ENCODE results near the gene GULP1. TPM values are rescaled to one million over a fixed set of nuclear protein-coding genes. Genes with fewer than 3 reads are reported as not detected.

GULP1 gene
- polyA plus RNA-seq, 3 donors = 64.1 to 70.4 (median 68.8) TPM

- no peak for DNase-seq (ENCODE audit: low read depth in 3 of 3, low spot score in 2 of 3)
These were observed 73.5 kb downstream of the GULP1 start for GRCh38 chr2:188365058-188365641.

GRCh38 chr2:188367164-188367563, 75.5 kb downstream of the GULP1 start:
- no peak for DNase-seq (ENCODE audit: low read depth in 3 of 3, low spot score in 2 of 3)

DNA sequence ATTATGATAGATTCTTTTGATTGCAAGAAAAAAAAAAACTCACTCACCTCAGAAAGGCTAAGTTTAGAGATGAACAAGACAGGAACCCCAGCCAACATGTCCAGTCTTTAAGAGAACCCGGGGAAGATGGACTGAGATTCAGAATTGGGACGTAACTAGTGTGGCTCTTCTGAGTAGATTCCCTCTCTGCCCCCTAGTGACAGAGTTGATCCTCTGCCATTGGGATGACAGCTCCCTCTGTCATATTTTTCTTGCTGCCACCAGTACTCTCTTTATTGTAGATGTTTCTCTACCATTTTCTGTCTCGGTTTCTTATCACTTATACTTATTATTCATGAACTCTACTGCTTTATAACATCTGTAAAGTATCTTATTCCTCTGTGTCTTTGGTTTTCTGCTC, 77.7 kb downstream of the GULP1 start:
- DNase-seq (ENCODE audit: low read depth in 3 of 3, low spot score in 2 of 3) = no peak

DNA sequence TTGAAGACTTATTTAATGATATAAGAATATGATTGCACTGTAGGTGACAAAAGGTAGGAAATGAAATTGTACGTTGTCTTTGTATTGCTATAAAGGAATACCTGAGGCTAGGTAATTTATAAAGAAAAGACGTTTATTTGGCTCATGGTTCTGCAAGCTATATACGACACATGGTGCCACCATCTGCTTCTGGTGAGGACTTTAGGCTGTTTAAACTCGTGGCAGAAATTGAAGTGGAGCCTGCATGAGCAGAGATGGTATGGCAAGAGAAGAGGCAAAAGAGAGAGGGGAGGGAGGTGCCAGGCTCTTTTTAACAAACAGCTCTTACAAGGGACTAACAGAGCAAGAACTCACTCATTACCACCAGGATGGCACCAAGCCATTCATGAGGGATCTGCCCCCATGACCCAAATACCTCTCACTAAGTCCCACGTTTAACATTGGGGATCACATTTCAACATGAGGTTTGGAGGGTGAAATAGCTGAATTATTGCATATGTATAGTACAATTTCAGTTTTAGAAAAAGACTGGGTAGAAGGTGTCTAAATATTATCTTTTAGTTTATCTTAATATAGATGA, 86.8 kb downstream of the GULP1 start:
- DNase-seq (ENCODE audit: low read depth in 3 of 3, low spot score in 2 of 3) = no peak

DNA sequence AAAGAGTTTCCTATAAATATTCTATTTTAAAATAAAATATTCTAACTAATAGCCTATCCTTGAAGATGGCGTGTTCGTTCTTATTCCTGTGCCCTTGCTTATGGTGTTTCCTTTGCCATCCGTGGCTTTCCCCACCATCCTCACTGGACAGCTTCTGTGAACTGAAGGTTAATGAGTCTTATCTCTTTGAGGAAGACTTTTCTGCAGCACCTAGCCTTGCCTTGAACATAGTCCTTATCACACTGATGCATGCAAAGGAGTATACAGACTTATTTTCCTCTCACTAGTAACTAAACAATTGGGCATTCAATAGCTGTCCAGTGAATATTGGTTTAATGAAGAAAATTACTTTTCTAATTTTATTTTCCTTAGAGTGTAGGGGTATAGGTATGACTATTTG, 88.1 kb downstream of the GULP1 start:
- no peak for DNase-seq (ENCODE audit: low read depth in 3 of 3, low spot score in 2 of 3)

DNA sequence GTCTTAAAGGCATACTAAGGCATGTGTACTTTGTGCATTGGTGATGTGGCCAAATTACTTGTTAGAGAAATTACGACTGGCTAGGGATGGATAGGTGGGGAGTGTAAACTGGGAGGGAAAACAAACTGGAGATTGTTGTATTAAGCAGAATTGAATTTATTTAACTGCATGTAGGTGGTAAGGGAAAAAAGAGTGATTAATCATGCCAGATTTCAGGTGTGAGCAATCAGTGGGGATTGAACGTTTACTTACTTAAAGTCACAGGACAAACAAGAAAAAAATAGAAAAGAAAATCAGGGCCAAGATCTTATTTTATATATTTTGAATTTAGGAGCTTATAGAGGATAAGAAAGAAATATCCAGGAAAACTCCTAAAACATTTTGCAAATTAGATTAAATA, 88.6 kb downstream of the GULP1 start:
- no peak for DNase-seq (ENCODE audit: low read depth in 3 of 3, low spot score in 2 of 3)

DNA sequence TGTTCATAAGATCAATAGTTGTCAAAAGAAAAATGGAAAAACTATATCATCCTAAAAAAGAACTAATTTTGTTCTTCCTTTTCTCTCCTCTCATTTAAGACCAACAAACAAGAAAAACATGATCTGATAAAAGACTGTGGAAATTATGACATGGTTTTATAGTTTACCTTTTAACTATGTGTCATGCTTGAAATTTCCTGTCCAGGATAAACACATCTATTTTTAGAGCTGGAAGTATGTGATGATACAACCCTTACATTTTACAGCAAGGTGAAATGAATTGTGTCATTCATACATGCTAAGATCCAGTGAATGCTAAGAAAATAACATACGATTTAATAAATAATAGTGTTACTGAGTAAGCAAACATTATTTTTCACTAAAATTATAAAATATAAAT, 89.9 kb downstream of the GULP1 start:
- no peak for DNase-seq (ENCODE audit: low read depth in 3 of 3, low spot score in 2 of 3)

GRCh38 chr2:188382107-188382506, 90.4 kb downstream of the GULP1 start:
- DNase-seq (ENCODE audit: low read depth in 3 of 3, low spot score in 2 of 3) = no peak

GRCh38 chr2:188383158-188383557, 91.5 kb downstream of the GULP1 start:
- DNase-seq (ENCODE audit: low read depth in 3 of 3, low spot score in 2 of 3) = no peak

DNA sequence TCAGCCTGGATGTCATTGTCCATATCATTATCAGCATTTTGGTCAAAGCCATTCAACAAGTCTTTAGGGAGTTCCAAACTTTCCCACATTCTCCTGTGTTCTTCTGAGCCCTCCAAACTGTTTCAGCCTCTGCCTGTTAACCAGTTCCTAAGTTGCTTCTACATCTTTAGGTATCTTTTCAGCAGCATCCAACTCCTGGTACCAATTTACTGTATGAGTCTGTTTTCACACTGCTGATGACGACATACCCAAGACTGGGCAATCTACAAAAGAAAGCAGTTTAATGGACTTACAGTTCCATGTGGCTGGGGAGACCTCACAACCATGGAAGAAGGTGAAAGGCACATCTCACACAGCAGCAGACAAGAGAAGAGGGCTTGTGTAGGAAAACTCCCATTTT, 94.2 kb downstream of the GULP1 start:
- DNase-seq (ENCODE audit: low read depth in 3 of 3, low spot score in 2 of 3) = no peak

- DNase-seq (ENCODE audit: low read depth in 3 of 3, low spot score in 2 of 3) = no peak
These were observed 97.2 kb downstream of the GULP1 start for GRCh38 chr2:188388831-188389230.

DNA sequence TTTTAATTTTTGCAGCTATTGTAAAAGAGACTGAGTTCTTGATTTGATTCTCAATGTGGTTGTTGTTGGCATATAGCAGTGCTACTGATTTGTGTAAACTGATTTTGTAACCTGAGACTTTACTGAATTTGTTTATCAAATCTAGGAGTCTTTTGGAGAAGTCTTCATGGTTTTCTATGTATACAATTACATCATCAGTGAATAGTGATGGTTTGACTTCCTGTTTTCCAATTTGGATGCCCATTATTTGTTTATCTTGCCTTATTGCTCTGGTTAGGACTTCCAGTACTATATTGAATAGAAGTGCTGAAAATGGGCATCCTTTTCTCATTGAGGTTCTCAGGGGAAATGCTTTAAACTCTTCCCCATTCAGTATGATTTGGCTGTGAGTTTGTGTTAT, 99.7 kb downstream of the GULP1 start:
- DNase-seq (ENCODE audit: low read depth in 3 of 3, low spot score in 2 of 3) = no peak

DNA sequence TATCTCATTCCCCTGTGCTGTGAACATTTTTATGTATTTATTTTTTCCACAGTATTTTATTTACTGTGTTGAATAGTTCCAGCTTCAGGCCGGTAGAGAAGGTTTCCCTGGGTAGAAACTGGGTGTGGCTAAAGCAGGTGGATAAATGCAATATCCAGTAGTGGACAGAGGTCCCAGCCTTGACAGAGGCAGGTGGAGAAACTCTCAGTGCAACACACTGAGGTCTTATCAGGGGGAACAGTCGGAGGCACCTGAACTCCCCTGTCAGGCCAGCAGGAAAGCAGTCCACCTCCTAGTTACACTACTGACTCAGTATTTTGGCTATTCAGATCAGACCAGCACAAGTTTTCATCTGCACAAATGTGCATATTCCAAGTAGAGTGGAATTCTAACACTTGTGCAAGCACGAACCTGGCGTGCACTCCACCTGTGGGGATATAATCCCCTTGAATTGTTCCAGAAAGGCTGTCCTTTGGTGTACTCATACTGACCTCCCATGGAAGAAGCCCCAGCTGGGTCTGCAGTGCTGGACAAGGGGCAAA, 103.3 kb downstream of the GULP1 start:
- no peak for DNase-seq (ENCODE audit: low read depth in 3 of 3, low spot score in 2 of 3)

- DNase-seq (ENCODE audit: low read depth in 3 of 3, low spot score in 2 of 3) = no peak
These were observed 104.4 kb downstream of the GULP1 start for GRCh38 chr2:188395903-188396689.

DNA sequence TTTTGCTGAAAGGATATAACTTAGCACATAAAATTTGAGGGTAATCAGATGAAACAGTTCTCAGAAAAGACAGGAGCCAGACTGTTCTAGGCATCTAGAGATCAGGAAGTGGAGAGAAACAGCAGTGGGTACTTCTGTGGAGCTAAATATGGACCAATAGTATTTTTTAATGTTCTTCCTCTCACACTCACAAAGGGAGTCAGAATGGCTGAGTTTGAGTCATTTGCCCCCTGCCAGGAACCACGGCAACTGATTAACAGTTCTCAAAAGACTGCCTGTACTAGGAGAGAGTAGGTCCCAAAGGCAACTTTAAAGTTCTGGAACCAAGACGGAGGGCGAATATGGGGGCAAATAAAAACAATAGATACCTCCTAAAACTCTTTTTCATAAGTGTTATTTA, 107.5 kb downstream of the GULP1 start:
- DNase-seq (ENCODE audit: low read depth in 3 of 3, low spot score in 2 of 3) = no peak

- DNase-seq (ENCODE audit: low read depth in 3 of 3, low spot score in 2 of 3) = no peak
These were observed 112.0 kb downstream of the GULP1 start for GRCh38 chr2:188403676-188404075.

- no peak for DNase-seq (ENCODE audit: low read depth in 3 of 3, low spot score in 2 of 3)
These were observed 112.8 kb downstream of the GULP1 start for GRCh38 chr2:188404341-188405004.

GRCh38 chr2:188406414-188406813, 114.7 kb downstream of the GULP1 start:
- no peak for DNase-seq (ENCODE audit: low read depth in 3 of 3, low spot score in 2 of 3)

DNA sequence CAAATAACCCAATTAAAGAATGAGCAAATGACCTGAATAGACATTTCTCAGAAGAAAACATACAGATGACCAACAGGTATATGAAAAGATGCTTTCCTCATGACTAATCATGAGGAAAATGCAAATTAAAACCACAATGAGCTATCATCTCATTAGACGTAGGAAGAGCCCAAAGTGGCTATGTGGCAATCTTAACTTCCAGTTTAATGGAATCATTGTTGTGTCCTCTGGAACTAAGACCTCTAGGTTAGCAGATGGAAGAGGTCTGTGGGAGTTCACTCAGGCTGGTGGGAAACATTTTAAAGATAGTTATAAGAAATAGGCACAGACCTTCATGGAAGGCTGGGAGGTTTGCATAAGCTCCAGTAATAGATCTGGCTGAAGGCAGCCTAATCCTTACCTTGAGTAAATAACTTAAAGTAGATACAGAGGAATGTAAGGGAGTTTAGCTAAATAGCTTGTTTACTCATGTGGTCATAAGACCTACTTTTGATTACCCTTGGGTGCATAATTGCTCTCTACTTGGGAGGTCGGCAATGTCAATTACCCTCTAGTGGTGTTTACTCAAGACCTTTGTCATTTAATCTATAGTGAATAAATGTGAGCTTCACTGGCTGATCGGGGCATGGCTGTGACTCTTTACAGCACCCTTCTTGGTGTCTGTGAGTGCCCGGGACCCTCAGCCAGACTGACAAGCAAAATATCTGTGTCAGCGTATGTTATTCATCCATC, 119.0 kb downstream of the GULP1 start:
- no peak for DNase-seq (ENCODE audit: low read depth in 3 of 3, low spot score in 2 of 3)

- no peak for DNase-seq (ENCODE audit: low read depth in 3 of 3, low spot score in 2 of 3)
These were observed 120.5 kb downstream of the GULP1 start for GRCh38 chr2:188412190-188412589.

DNA sequence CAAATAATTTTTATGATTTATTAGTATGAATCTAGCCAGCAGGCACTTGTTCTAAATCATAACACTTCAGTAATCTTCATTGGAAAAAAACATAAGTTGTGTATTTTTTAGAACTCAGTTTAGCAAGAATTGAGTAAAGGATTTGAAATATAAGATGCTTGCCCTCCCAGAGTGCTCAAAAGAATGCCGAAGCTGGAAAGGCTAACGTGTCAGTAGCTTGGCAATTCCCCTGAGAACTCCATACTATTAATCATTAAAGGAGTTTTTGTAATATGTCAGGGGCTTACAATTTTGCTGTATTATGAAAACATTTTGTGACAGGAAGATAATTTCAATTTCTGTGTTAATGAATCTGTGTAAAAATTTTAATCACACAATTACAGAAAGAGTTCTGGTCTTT, 122.7 kb downstream of the GULP1 start:
- DNase-seq (ENCODE audit: low read depth in 3 of 3, low spot score in 2 of 3) = no peak

Data from right renal cortex interstitium (tissue), 3 donors.